HUES64 (cell line): ENCODE data around the gene SLC26A2. TPM values are rescaled to one million over a fixed set of nuclear protein-coding genes. Genes with fewer than 3 reads are reported as not detected.

Source experiments
- H3K27ac ChIP-seq: 2 replicates; pipeline ENCODE4 v1.7.0; 2013; ENCODE audit warnings: low read depth, low read length, inconsistent platforms
- H3K27me3 ChIP-seq: 2 replicates; pipeline ENCODE4 v1.6.1; 2013; ENCODE audit warnings: mild to moderate bottlenecking, low read length; ENCODE audit not compliant: insufficient read depth
- H3K36me3 ChIP-seq: 2 replicates; pipeline ENCODE4 v1.6.1; 2013; ENCODE audit warnings: mild to moderate bottlenecking, low read length; ENCODE audit not compliant: insufficient read depth
- H3K4me1 ChIP-seq: 2 replicates; pipeline ENCODE4 v1.6.1; 2013; ENCODE audit warnings: mild to moderate bottlenecking, low read length, moderate library complexity; ENCODE audit not compliant: insufficient read depth
- H3K4me3 ChIP-seq: 2 replicates; pipeline ENCODE4 v1.5.1; 2013; ENCODE audit warnings: mild to moderate bottlenecking, low read length, moderate library complexity
- H3K9ac ChIP-seq: 2 replicates; pipeline ENCODE4 v1.6.1; 2013; ENCODE audit warnings: mild to moderate bottlenecking, low read depth, low read length
- H3K9me3 ChIP-seq: 2 replicates; pipeline ENCODE4 v1.6.1; 2013; ENCODE audit warnings: low read depth, low read length; ENCODE audit not compliant: insufficient read depth
- WGBS: fragments of 150-250, 120-280 bp; methylation state at CpG from one replicate; pipeline ENCODE4 v1.1.7; 2013; ENCODE audit warnings: missing lambda C conversion rate; 5-methylcytosine and 5-hydroxymethylcytosine counted together
- polyA plus RNA-seq, 2 experiments: library from polyadenylated mRNA; stranded (reverse); fragments of 50-300 nt; gene quantifications; one replicate each; pipeline ENCODE4 v1.2.3, GENCODE V29; 2013

Gene SLC26A2
- 6.2 TPM for polyA plus RNA-seq (2013, experiment 1 of 2)
- polyA plus RNA-seq (2013, experiment 2 of 2) = 8.4 TPM

DNA sequence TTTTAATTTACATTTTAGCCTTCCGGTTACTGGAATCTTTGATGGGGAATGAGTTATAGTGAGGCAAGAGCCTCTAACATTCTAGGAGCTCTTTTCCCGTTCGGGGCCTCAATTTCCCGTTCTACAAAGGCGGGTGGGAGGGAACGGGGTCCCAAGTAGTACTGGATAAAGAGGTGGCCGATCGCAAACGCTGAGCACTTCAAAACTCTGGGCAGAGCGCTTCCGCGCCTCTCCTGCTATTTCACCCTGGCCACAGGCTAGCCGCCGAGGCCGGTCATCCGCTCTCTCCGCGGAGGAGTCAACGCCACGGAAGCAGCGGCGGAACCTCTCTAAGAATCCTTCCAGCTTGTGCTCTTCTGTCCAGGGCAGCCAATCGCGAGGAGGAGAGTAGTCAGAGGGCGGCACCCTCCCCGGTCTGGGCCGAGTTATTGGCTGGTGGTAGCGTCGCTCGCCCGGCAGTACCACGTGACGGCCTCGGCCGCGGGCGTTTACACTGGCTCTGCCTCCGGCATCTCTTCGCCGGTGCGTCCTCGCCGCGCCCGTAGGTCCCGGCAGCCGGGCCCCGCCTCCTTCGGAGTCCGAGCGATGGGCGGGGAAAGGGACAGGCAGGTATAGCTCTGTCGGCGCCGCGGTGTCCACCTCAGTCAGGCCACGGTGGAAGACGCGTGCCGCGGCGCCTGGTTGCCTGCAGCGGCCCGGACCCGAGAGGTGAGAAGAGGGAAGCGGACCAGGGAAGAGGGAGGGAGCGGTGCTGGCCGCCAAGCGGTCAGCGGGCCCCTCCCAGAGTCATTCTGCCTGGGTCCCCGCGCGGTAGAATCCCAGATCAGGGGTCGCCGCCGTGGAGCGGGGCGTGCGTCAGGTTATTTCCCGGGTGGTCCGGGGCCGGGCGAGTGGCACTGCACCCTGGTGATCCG is at the start of gene SLC26A2:
Gene SLC26A2, plus strand, starts transcription at position 487 of the 914 bp plus-strand sequence. CDS start 16,895 bp downstream, outside the sequence.
- Histone ChIP-seq H3K9me3 (no peaks in the 10 kb centered on the region), H3K36me3 (no peaks in the 10 kb centered on the region), H3K4me3 (peak within 1 kb of the TSS; percentile 80), H3K9ac (peak within 1 kb of the TSS; percentile 62), H3K27ac (peak within 1 kb of the TSS; percentile 78; the same call in 1 of the 2 replicates), H3K4me1 (peaks cover 10% of the 10 kb centered on the region), H3K27me3 (peaks cover 10% of the 10 kb centered on the region)
- WGBS = under 1% methylated on average over 84 of the region's 84 CpGs

- Histone ChIP-seq H3K4me1 (no peaks in the 10 kb centered on the region; the same call in 1 of the 2 replicates), H3K36me3 (no peaks in the 10 kb centered on the region), H3K27ac (no peak overlapping the region), H3K27me3 (no peaks in the 10 kb centered on the region), H3K4me3 (no peak overlapping the region), H3K9me3 (no peaks in the 10 kb centered on the region), H3K9ac (no peak overlapping the region)
- 94% methylated on average over 1 of the region's 1 CpG for WGBS
Observed at GRCh38 chr5:149911031-149911430, 49.5 kb upstream of the SLC26A2 start.

DNA sequence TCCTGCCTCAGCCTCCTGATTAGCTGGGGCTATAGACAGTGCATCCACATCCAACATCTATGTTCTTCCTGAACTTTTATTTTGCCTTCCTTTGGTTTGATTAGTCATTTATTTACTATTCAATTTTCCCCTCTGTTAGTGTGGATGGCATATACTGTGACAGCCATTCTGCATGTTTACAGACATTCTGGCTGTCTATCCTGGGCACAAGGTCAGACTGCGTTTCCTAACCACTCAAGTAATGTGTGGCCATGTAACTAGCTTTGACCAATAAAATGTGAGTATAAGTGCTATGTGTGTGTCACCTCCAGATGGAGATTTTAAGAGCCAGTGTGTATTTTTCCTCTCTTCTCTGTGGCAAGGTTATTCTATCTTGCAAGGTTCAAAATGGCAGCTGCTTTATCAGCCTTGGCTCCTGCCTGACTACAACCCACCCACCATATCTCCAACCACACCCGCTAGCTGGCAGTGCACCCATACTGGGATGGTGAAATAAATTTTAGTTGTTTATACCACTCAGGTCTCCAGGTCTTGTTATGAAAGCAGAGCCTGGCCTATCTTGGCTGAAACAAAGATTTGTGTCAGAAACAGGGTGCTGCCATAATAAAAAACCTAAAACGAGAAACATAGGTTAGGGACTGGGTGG is 48.2 kb upstream of the SLC26A2 start:
- no peaks in the 10 kb centered on the region for H3K9me3 ChIP-seq
- no peak overlapping the region for H3K4me3 ChIP-seq
- no peaks in the 10 kb centered on the region for H3K27me3 ChIP-seq
- no peaks in the 10 kb centered on the region for H3K36me3 ChIP-seq
- no peak overlapping the region for H3K9ac ChIP-seq
- WGBS = 96% methylated on average over 3 of the region's 3 CpGs
- no peak overlapping the region for H3K27ac ChIP-seq
- no peaks in the 10 kb centered on the region; the same call in 1 of the 2 replicates for H3K4me1 ChIP-seq

DNA sequence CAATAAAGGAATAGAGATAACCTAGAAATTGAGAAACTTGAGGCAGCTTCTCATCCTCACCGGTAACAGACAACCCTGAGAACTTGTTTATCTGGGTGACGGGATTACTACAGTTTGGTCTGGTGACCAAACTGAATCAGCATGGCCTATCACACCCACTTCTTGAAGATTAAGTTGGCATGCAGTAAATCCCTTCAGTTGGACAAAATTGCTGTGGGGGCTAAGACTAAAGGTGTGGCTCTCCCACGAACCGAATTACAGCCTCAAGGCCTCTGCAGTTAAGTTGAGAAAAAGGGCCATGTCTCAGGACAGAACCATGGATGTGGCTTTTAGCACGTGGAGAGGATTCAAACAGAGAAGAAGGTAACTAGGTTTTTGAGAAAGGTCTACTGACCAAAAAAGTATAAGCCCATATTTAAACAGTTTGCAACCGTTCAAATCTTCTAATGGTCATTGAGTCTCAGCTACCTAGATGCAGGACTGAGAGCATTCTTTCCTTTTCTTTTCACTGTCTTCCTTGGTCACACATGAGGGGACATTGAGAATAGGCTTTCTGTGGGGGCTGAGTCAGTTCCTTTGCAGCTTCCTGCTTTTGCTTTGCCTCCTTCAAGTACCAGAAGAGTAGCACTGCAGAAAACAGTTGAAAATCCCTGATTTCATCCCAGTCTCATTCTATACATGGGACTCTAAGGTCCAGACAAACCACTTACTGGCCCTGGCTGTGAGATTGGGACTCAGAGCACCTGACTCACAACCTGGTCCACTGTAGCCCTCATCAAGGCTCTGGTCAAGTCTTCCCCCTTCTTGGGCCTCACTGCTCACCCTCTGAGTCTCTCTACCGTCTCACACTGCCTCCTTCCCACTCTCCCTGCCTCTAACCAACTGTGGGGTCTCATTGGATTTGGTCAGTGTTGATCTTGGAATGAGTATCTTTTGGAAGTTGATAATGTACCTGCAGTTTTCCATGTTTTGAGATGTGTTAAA is 46.8 kb upstream of the SLC26A2 start:
- Histone ChIP-seq H3K4me1 (no peaks in the 10 kb centered on the region; the same call in 1 of the 2 replicates), H3K9ac (no peak overlapping the region), H3K4me3 (no peak overlapping the region), H3K27me3 (no peaks in the 10 kb centered on the region), H3K27ac (no peak overlapping the region), H3K36me3 (no peaks in the 10 kb centered on the region), H3K9me3 (no peaks in the 10 kb centered on the region)
- 90% methylated on average over 7 of the region's 7 CpGs for WGBS

- H3K4me1 ChIP-seq = no peaks in the 10 kb centered on the region; the same call in 1 of the 2 replicates
- no peak overlapping the region for H3K4me3 ChIP-seq
- H3K36me3 ChIP-seq = no peaks in the 10 kb centered on the region
- H3K9ac ChIP-seq = no peak overlapping the region
- no peak overlapping the region for H3K27ac ChIP-seq
- no peaks in the 10 kb centered on the region for H3K27me3 ChIP-seq
- H3K9me3 ChIP-seq = no peaks in the 10 kb centered on the region
- 87% methylated on average over 7 of the region's 7 CpGs for WGBS
Observed at GRCh38 chr5:149915392-149916260, 44.9 kb upstream of the SLC26A2 start.

- H3K9ac ChIP-seq = no peak overlapping the region
- H3K27me3 ChIP-seq = no peaks in the 10 kb centered on the region
- no peaks in the 10 kb centered on the region; the same call in 1 of the 2 replicates for H3K4me1 ChIP-seq
- H3K9me3 ChIP-seq = no peaks in the 10 kb centered on the region
- no peak overlapping the region for H3K4me3 ChIP-seq
- no peaks in the 10 kb centered on the region for H3K36me3 ChIP-seq
- 86% methylated on average over 6 of the region's 7 CpGs for WGBS
- H3K27ac ChIP-seq = no peak overlapping the region
Observed at GRCh38 chr5:149916334-149917072, 44.1 kb upstream of the SLC26A2 start.

GRCh38 chr5:149917073-149917676 is 43.4 kb upstream of the SLC26A2 start:
- Histone ChIP-seq H3K36me3 (no peaks in the 10 kb centered on the region), H3K9ac (no peak overlapping the region), H3K4me1 (no peaks in the 10 kb centered on the region; the same call in 1 of the 2 replicates), H3K27me3 (no peaks in the 10 kb centered on the region), H3K4me3 (no peak overlapping the region), H3K9me3 (no peaks in the 10 kb centered on the region), H3K27ac (no peak overlapping the region)
- WGBS = 85% methylated on average over 5 of the region's 6 CpGs

DNA sequence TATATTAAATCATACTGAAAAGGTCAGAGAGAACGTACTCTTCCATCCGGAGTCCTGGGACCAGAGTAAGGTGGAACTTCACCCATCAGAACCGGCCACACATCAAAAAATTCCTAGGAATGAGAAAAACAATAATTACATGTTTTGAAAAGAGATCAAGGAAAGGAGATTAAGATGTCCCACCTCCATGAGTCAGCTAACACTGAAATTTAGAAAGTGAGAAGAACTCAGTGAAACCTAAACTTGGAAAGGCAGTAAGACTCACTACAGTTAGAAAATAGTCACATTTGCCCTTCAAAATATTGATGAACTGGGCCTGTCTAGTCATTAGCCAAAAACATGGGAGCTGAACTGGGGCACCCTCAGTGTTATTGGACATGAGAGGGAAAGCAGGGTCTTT is 39.0 kb upstream of the SLC26A2 start:
- no peaks in the 10 kb centered on the region for H3K36me3 ChIP-seq
- H3K27me3 ChIP-seq = no peaks in the 10 kb centered on the region
- H3K9ac ChIP-seq = no peak overlapping the region
- WGBS = 100% methylated on average over 2 of the region's 3 CpGs
- H3K27ac ChIP-seq = no peak overlapping the region
- H3K4me1 ChIP-seq = no peaks in the 10 kb centered on the region
- no peak overlapping the region for H3K4me3 ChIP-seq
- no peaks in the 10 kb centered on the region for H3K9me3 ChIP-seq

GRCh38 chr5:149922950-149923349 is 37.6 kb upstream of the SLC26A2 start:
- Histone ChIP-seq H3K9me3 (no peaks in the 10 kb centered on the region), H3K27me3 (no peaks in the 10 kb centered on the region), H3K4me1 (no peaks in the 10 kb centered on the region), H3K36me3 (no peaks in the 10 kb centered on the region), H3K4me3 (no peak overlapping the region), H3K27ac (no peak overlapping the region), H3K9ac (no peak overlapping the region)
- WGBS = 93% methylated on average over 6 of the region's 6 CpGs
